Gastroesophageal sphincter (tissue), 4 donors: ENCODE results near the gene RNF40. TPM values are rescaled to one million over a fixed set of nuclear protein-coding genes. Genes with fewer than 3 reads are reported as not detected.

Experiments
- ATAC-seq: fragments of 150-250 bp; one replicate; pipeline ENCODE4 v1.9.1; 2016; ENCODE audit warnings: mild to moderate bottlenecking, moderate library complexity
- H3K27ac ChIP-seq, 4 donors: fragments of 200-600 bp; sonication (generic) in 3 of 4; 1 replicate in 3 of 4; 2 replicates in 1 of 4; pipeline ENCODE4 v1.5.1; 2016 to 2019
- H3K27me3 ChIP-seq: fragments of 200-600 bp; sonication (generic); one replicate; pipeline ENCODE4 v1.5.1; 2019
- H3K36me3 ChIP-seq, 2 donors: fragments of 200-600 bp; sonication (generic); one replicate each; pipeline ENCODE4 v1.5.1; 2019; ENCODE audit warnings: control low read depth in 1 of 2
- H3K4me1 ChIP-seq, 3 donors: fragments of 200-600 bp; sonication (generic); 1 replicate in 2 of 3; 2 replicates in 1 of 3; pipeline ENCODE4 v1.5.1; 2016 to 2019; ENCODE audit warnings: control low read depth in 2 of 3
- H3K4me3 ChIP-seq, 2 donors: fragments of 200-600 bp; sonication (generic); one replicate each; pipeline ENCODE4 v1.5.1; 2019; ENCODE audit warnings: mild to moderate bottlenecking in 1 of 2, moderate library complexity in 1 of 2
- H3K9me3 ChIP-seq, 3 donors: fragments of 200-600 bp; sonication (generic); one replicate each; pipeline ENCODE4 v1.5.1; 2017 to 2019; ENCODE audit warnings: control low read depth in 2 of 3
- EP300 ChIP-seq: sonication (generic); formaldehyde crosslinking; IDR thresholded peaks from one replicate; pipeline ENCODE4 v1.6.1; 2017; ENCODE audit warnings: antibody characterized with exemption, mild to moderate bottlenecking
- POLR2A ChIP-seq, 2 donors: fragments of 450-650 bp; IDR thresholded peaks; one replicate each; pipeline ENCODE4 v1.6.1; 2017; ENCODE audit warnings: antibody characterized with exemption in 2 of 2, mild to moderate bottlenecking in 2 of 2, moderate library complexity in 1 of 2
- POLR2AphosphoS5 ChIP-seq: sonication (generic); formaldehyde crosslinking; IDR thresholded peaks from one replicate; pipeline ENCODE4 v1.6.1; 2017; ENCODE audit warnings: antibody characterized with exemption
- WGBS, 2 donors: methylation state at CpG; one replicate each; pipeline ENCODE4 v1.1.5; 2018; ENCODE audit warnings: low coverage in 1 of 2; 5-methylcytosine and 5-hydroxymethylcytosine counted together
- total RNA-seq, 4 donors: library from RNA; depleted of rRNA; stranded (reverse); fragments of >200 nt; gene quantifications; one replicate each; pipeline ENCODE4 v1.1.0, GENCODE V29; 2016
- TF ChIP-seq, protein P1 (sequence below), 4 experiments: fragments of 200-600 bp in 2 of 4; fragments of 450-650 bp in 2 of 4; sonication (generic) in 1 of 4; IDR thresholded peaks; one replicate each; pipeline ENCODE4 v1.5.1; 2017 to 2019; ENCODE audit warnings: antibody characterized with exemption in 4 of 4, mild to moderate bottlenecking in 2 of 4, moderate library complexity in 2 of 4

RNF40 gene
- total RNA-seq, 4 donors from 2014 or later, result 76.4 to 108 (median 80.6) TPM

DNA sequence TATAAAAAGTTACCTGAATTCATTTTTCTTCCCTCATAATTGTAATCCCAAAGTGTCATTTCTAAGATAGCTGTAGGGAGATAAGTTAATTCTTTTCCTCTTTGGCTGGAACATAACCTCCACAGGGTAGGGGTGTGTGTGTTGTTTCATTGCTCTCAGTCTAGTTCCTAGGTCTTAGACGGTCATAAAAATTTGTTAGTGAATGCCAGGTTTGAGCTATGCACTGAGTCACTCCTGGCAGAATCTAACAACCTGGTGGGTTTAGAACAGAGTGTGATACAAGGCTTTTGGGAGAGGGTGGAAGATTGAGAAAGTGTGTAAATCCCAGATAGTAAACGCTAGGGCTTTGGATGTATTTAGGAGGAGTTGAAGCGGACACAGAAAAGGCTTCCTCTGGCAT lies 14.8 kb upstream of the RNF40 start:
- peaks cover 0 to 33% (median 5%) of the 10 kb centered on the region in 3 donors for H3K4me1 ChIP-seq
- H3K9me3 ChIP-seq, result no peaks in the 10 kb centered on the region
- H3K27me3 ChIP-seq, result no peaks in the 10 kb centered on the region
- H3K36me3 ChIP-seq, result peaks cover 0 to 45% of the 10 kb centered on the region in 2 donors
- H3K27ac ChIP-seq, result peak overlapping the region; percentile 36 to 88 (median 81)
- TF ChIP-seq, protein P1, sequence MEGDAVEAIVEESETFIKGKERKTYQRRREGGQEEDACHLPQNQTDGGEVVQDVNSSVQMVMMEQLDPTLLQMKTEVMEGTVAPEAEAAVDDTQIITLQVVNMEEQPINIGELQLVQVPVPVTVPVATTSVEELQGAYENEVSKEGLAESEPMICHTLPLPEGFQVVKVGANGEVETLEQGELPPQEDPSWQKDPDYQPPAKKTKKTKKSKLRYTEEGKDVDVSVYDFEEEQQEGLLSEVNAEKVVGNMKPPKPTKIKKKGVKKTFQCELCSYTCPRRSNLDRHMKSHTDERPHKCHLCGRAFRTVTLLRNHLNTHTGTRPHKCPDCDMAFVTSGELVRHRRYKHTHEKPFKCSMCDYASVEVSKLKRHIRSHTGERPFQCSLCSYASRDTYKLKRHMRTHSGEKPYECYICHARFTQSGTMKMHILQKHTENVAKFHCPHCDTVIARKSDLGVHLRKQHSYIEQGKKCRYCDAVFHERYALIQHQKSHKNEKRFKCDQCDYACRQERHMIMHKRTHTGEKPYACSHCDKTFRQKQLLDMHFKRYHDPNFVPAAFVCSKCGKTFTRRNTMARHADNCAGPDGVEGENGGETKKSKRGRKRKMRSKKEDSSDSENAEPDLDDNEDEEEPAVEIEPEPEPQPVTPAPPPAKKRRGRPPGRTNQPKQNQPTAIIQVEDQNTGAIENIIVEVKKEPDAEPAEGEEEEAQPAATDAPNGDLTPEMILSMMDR (IDR thresholded peaks at IDR 0.05), result no peak
- TF ChIP-seq POLR2AphosphoS5 (no peak), POLR2A (IDR thresholded peaks at IDR 0.05) (no peak), EP300 (no peak)
- WGBS, 2 donors, result 18% methylated on average over 3 of the region's 3 CpGs; no CpG with 5 or more reads in 1 of the 2 donors
- H3K4me3 ChIP-seq, result peak overlapping the region; percentile 34 to 96
- no peak for ATAC-seq

DNA sequence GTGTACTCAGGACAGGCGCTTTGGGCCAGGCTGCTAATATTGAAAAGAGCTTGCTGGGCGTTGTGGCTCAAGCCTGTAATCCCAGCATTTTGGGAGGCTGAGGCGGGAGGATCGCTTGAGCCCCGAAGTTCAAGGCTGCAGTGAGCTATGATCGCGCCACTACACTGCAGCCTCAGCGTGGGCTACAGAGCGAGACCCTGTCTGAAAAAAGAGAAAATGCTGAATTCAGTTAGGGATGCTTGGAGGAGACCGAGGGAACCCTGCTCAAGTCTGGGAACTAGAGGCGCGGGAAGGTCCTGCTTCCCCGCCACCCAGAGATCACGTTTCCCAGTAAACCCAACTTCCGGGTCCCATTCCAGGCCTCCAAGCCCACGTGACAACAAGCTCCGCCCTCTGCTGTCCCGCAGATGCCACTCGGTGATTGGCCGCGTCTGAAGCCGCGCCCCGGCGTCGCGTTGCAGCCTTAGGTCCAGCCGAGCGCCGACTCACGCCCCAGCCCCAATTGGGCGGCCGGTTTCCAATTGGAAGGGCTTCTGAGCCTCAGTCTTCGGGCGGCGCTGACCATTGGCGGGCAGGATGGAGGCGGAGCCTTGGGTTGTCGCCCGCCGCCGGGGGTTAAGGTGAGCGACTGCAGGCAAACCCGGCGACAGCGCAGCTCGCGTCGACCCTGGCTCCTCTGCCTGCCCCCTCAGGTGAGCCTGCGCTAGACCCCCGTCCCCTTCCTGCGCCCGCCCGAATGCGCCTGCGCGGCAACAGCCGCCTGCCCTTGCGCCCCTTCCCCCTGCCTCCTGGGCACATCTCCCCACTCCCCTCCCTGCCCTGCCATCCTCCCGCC lies 14.1 kb upstream of the RNF40 start, which contains the start of gene PHKG2:
TSS of gene PHKG2 (plus strand) at position 627 of the 835 bp plus-strand sequence. CDS start 396 bp downstream, outside the sequence.
- H3K36me3 ChIP-seq, result peaks cover 0 to 52% of the 10 kb centered on the region in 2 donors
- peak within 1 kb of the TSS; percentile 94 to 96 for H3K4me3 ChIP-seq
- no peaks in the 10 kb centered on the region for H3K9me3 ChIP-seq
- 4 to 10% methylated on average over 4 to 10 of the region's 60 CpGs for WGBS, 2 donors
- no peaks in the 10 kb centered on the region for H3K27me3 ChIP-seq
- peak; percentile 99 for ATAC-seq
- TF ChIP-seq POLR2AphosphoS5 (peak; percentile 67), POLR2A (IDR thresholded peaks at IDR 0.05) (peak; percentile 48 to 55), EP300 (no peak)
- TF ChIP-seq, protein P1 (IDR thresholded peaks at IDR 0.05), result peak in 2 of 4 experiments; percentile 7 to 16
- H3K4me1 ChIP-seq, result peaks cover 0 to 31% (median 5%) of the 10 kb centered on the region in 3 donors
- peak within 1 kb of the TSS; percentile 71 to 90 (median 86) for H3K27ac ChIP-seq

DNA sequence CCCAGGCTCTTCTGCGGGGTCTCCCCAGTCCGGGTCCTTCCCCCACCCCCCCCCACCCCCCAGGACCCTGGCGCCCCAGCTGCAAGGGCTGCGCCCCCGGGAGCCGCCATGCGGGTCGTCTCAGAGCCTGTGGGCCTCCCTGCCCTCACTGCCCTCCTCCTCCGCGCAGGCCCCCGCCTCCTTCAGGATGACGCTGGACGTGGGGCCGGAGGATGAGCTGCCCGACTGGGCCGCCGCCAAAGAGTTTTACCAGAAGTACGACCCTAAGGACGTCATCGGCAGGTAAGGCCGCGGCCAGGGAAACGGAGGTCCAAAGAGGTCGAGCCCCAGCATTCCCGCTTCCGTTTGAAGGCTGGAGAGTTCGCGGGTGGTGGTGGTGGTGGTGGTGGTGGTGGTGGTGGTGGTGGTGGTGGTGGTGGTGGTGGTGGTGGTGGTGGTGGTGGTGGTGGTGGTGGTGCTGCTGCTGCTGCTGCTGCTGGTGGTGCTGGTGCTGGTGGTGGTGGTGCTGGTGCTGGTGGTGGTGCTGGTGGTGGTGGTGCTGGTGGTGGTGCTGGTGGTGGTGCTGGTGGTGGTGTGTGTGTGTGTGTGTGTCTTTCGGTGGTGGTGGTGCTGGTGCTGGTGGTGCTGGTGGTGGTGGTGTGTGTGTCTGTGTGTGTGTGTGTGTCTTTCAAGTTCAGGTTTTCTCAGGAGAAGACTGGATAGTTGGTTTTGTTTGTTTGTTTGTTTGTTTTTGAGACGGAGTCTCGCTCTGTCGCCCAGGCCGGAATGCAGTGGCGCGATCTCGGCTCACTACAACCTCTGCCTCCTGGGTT lies 13.3 kb upstream of the RNF40 start:
- no peak for ATAC-seq

DNA sequence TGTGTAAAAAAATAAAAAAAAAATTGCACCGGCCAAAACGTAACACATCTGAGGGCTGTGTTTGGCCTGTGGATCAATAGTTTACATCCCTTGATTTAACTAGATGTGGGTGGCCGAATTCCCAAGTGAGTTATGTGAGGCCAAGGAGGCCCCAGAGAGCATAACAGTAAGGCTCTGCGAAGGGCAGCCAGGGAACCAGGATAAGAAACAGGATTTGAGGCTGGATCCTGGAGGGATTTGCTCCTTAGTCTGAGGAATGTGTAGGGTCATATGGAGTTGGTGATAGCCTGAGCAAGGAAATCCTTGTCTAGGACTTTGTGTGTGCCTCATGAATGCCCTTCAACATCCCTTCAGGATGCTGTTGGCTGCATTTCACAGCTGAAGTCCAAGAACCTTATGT lies 11.9 kb upstream of the RNF40 start:
- no peak overlapping the region for H3K4me3 ChIP-seq
- H3K9me3 ChIP-seq, result no peaks in the 10 kb centered on the region
- peaks cover 0 to 53% of the 10 kb centered on the region in 2 donors for H3K36me3 ChIP-seq
- WGBS, 2 donors, result 50 to 76% methylated on average over 1 to 4 of the region's 4 CpGs
- no peaks in the 10 kb centered on the region for H3K27me3 ChIP-seq
- no peak for ATAC-seq
- H3K4me1 ChIP-seq, result peaks cover 0 to 22% (median 5%) of the 10 kb centered on the region in 3 donors
- H3K27ac ChIP-seq, result no peak overlapping the region
- no peak for TF ChIP-seq EP300
- TF ChIP-seq, protein P1 (IDR thresholded peaks at IDR 0.05), result no peak
- TF ChIP-seq POLR2AphosphoS5, result no peak
- TF ChIP-seq POLR2A (IDR thresholded peaks at IDR 0.05), result no peak

More for the DNA sequence above, 13.3 kb upstream of the RNF40 start:
- Histone ChIP-seq H3K27ac (peak overlapping the region; percentile 71 to 90 (median 86)), H3K4me1 (peaks cover 0 to 23% (median 5%) of the 10 kb centered on the region in 3 donors), H3K36me3 (peaks cover 0 to 53% of the 10 kb centered on the region in 2 donors), H3K27me3 (no peaks in the 10 kb centered on the region), H3K9me3 (no peaks in the 10 kb centered on the region), H3K4me3 (peak overlapping the region; percentile 94 to 96)
- 67% methylated on average over 3 of the region's 36 CpGs; no CpG with 5 or more reads in 1 of the 2 donors for WGBS, 2 donors
- TF ChIP-seq POLR2AphosphoS5 (no peak), POLR2A (IDR thresholded peaks at IDR 0.05) (no peak), EP300 (no peak)
